ENCODE results near the gene KRT84. TPM values are rescaled to one million over a fixed set of nuclear protein-coding genes. Genes with fewer than 3 reads are reported as not detected.

KRT84 gene
- total RNA-seq, 1 experiment from 2014 or later, result not detected

GRCh38 chr12:52401926-52402325, 16.5 kb upstream of the KRT84 start:
- DNase-seq (ENCODE audit: unreplicated experiment), result no peak
- peaks cover 4% of the 10 kb centered on the region for H3K4me1 Mint-ChIP-seq (ENCODE audit: insufficient read depth, unreplicated experiment)
- H3K9me3 Mint-ChIP-seq (ENCODE audit: unreplicated experiment), result no peaks in the 10 kb centered on the region
- POLR2A ChIA-PET, result interaction anchor here (1.2 kb wide), 1 partner anchor 10 kb away, joined by 3 read pairs; no protein-coding TSS in a partner anchor
- H3K36me3 Mint-ChIP-seq (ENCODE audit: insufficient read depth, unreplicated experiment), result no peaks in the 10 kb centered on the region
- no TSS peak for BruUV-seq (replicated peaks)
- no peak overlapping the region for H3K4me3 Mint-ChIP-seq (ENCODE audit: unreplicated experiment)
- no peak for TF ChIP-seq CTCF (IDR thresholded peaks at IDR 0.05; ENCODE audit: unreplicated experiment)
- CTCF ChIA-PET, result interaction anchor here (1.4 to 2.0 kb wide), 4 partner anchors 10 to 245 kb away, joined by 3 to 12 read pairs (median 6); no protein-coding TSS in a partner anchor
- intact Hi-C loops (cut with micrococcal nuclease), result no loop called here
- no peaks in the 10 kb centered on the region for H3K27me3 Mint-ChIP-seq (ENCODE audit: insufficient read depth, unreplicated experiment)
- no peak overlapping the region for H3K27ac Mint-ChIP-seq (ENCODE audit: low read depth, unreplicated experiment)

GRCh38 chr12:52401526-52401925, 16.1 kb upstream of the KRT84 start:
- Mint-ChIP-seq H3K4me1 (ENCODE audit: insufficient read depth, unreplicated experiment) (peaks cover 8% of the 10 kb centered on the region), H3K36me3 (ENCODE audit: insufficient read depth, unreplicated experiment) (no peaks in the 10 kb centered on the region), H3K27me3 (ENCODE audit: insufficient read depth, unreplicated experiment) (no peaks in the 10 kb centered on the region), H3K27ac (ENCODE audit: low read depth, unreplicated experiment) (no peak overlapping the region), H3K4me3 (ENCODE audit: unreplicated experiment) (no peak overlapping the region), H3K9me3 (ENCODE audit: unreplicated experiment) (no peaks in the 10 kb centered on the region)
- no peak for DNase-seq (ENCODE audit: unreplicated experiment)
- ChIA-PET POLR2A (interaction anchor here (1.2 kb wide), 1 partner anchor 11 kb away, joined by 3 read pairs; no protein-coding TSS in a partner anchor), CTCF (interaction anchor here (1.4 to 2.0 kb wide), 4 partner anchors 10 to 245 kb away, joined by 3 to 12 read pairs (median 6); no protein-coding TSS in a partner anchor)
- no peak for TF ChIP-seq CTCF (IDR thresholded peaks at IDR 0.05; ENCODE audit: unreplicated experiment)
- BruUV-seq (replicated peaks), result no TSS peak
- intact Hi-C loops (cut with micrococcal nuclease), result no loop called here

GRCh38 chr12:52400906-52401305, 15.5 kb upstream of the KRT84 start:
- Mint-ChIP-seq H3K27me3 (ENCODE audit: insufficient read depth, unreplicated experiment) (no peaks in the 10 kb centered on the region), H3K4me3 (ENCODE audit: unreplicated experiment) (no peak overlapping the region), H3K9me3 (ENCODE audit: unreplicated experiment) (no peaks in the 10 kb centered on the region), H3K27ac (ENCODE audit: low read depth, unreplicated experiment) (no peak overlapping the region), H3K36me3 (ENCODE audit: insufficient read depth, unreplicated experiment) (no peaks in the 10 kb centered on the region), H3K4me1 (ENCODE audit: insufficient read depth, unreplicated experiment) (peaks cover 14% of the 10 kb centered on the region)
- BruUV-seq (replicated peaks), result no TSS peak
- POLR2A ChIA-PET, result interaction anchor here (1.2 kb wide), 1 partner anchor 11 kb away, joined by 3 read pairs; no protein-coding TSS in a partner anchor
- CTCF ChIA-PET, result interaction anchor here (0.9 to 2.0 kb wide), 4 partner anchors 9 to 485 kb away, joined by 3 to 12 read pairs (median 6); no protein-coding TSS in a partner anchor
- DNase-seq (ENCODE audit: unreplicated experiment), result no peak
- intact Hi-C loops (cut with micrococcal nuclease), result no loop called here
- no peak for TF ChIP-seq CTCF (IDR thresholded peaks at IDR 0.05; ENCODE audit: unreplicated experiment)

- ChIA-PET POLR2A (interaction anchor here (3.6 kb wide), 1 partner anchor 94 kb away, joined by 11 read pairs; the partner anchor contains the start of gene KRT6A), CTCF (interaction anchor here (1.0 to 2.1 kb wide), 2 partner anchors 9 to 13 kb away, joined by 3 to 6 read pairs; no protein-coding TSS in a partner anchor)
- DNase-seq (ENCODE audit: unreplicated experiment), result no peak
- Mint-ChIP-seq H3K27ac (ENCODE audit: low read depth, unreplicated experiment) (no peak overlapping the region), H3K27me3 (ENCODE audit: insufficient read depth, unreplicated experiment) (no peaks in the 10 kb centered on the region), H3K4me1 (ENCODE audit: insufficient read depth, unreplicated experiment) (peaks cover 15% of the 10 kb centered on the region), H3K9me3 (ENCODE audit: unreplicated experiment) (no peaks in the 10 kb centered on the region), H3K4me3 (ENCODE audit: unreplicated experiment) (no peak overlapping the region), H3K36me3 (ENCODE audit: insufficient read depth, unreplicated experiment) (no peaks in the 10 kb centered on the region)
- intact Hi-C loops (cut with micrococcal nuclease), result loop anchor here (10.0 kb wide), 1 partner anchor 45 kb away; no protein-coding TSS in a partner anchor
- no peak for TF ChIP-seq CTCF (IDR thresholded peaks at IDR 0.05; ENCODE audit: unreplicated experiment)
- BruUV-seq (replicated peaks), result no TSS peak
Observed at GRCh38 chr12:52399756-52400155, 14.3 kb upstream of the KRT84 start.

Measured in MCF 10A (cell line).